GM19193 (cell line): ENCODE data around the gene SMAD7.

Source experiments
- POLR2A ChIP-seq: IDR thresholded peaks from 4 replicates; pipeline ENCODE4 v1.6.1; 2011; ENCODE audit not compliant: insufficient read depth, insufficient read length; ENCODE audit errors: extremely low read depth

The SMAD7 gene

DNA sequence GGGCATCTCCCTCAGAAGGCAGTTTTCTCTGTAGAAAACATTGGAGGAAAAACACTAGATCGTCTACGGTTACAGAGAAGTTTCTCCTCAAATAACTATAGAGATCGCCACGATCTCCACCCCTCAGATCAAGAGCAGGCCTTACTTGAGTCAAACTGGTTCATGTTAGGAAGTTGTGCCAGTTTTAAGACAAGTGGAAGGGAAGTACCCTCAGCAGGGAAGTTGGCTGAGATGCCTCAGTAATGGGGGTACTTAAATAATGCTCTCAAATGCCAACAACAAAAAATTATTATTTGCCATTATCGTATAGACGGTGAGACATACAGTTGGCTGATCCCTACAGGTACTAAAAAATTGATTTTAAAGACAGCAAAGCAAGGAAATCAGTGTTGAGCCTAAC lies 8.2 kb upstream of the SMAD7 start:
- TF ChIP-seq POLR2A, result no peak

DNA sequence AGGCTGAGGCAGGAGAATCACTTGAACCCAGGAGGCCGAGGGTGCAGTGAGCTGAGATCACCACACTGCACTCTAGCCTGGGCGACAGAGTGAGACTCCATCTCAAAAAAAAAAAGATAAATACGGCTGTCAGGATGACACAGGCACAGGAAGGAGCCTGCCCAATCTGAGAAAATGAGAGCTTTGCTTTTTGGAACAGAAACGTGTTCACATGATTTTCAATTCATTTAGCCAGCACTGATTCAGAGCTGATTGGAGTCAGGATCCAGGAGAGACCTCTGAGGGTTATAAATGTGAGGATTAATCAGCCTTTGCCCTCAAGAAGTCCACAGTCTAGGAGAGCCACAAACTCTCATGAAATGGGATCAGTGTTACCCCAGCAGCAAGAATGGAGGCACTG lies 6.9 kb upstream of the SMAD7 start:
- TF ChIP-seq POLR2A, result no peak

DNA sequence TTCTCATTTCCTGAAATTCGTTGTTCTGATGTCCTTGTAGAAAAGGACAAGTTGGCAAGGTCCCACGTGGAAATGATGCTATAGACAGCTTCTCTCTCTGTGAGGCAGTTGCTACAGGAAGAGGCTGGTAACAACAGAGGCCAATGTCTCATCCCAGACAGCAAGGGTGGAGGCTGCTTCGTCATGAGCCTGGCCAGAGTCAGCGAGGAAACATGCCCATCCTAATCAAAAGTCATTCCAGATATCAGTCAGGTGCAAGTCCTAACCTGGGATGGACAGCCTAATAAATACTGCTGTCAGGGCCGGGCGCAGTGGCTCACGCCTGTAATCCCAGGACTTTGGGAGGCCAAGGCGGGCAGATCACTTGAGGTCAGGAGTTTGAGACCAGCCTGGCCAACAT lies 6.4 kb upstream of the SMAD7 start:
- no peak for TF ChIP-seq POLR2A

DNA sequence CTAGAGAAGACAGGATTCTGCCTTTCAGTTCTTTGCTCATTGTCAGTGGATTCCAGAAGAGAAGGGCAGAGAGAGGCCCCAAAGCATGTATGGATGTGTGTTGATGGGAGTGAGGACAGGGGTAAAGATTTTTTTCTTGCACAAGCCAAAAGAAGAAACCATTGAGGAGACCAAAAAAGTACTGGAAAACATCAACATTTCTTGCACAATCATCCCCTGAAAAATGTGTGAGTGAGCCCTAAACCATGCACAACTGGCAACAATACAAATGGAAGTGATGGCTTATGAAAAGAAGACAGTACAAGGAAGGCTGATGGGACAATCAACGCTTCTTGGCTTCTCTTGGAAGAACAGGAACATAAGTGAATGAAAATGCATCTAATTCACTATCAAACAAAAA lies 5.6 kb upstream of the SMAD7 start:
- TF ChIP-seq POLR2A, result no peak

DNA sequence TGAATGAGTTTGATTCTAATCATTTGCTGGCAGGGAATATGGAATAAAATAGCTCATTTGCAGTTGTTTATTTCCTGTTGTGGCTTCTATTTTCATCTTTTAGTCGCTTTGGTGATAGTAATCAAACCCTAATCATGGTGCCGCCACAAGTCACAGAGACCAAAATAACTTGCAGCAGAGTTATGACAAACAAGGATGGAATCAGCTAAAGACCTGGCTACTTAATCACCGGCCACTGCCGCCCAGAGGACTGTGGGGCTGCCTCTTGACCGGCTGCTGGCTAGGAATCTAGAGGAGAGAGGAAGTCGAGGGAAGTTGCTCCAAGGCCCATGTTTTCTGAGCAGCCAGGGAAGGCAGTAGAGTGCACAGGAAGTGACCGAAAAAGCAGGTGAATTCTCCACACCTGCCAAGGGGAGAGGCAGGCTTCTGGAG lies 5.1 kb upstream of the SMAD7 start:
- TF ChIP-seq POLR2A, result no peak

DNA sequence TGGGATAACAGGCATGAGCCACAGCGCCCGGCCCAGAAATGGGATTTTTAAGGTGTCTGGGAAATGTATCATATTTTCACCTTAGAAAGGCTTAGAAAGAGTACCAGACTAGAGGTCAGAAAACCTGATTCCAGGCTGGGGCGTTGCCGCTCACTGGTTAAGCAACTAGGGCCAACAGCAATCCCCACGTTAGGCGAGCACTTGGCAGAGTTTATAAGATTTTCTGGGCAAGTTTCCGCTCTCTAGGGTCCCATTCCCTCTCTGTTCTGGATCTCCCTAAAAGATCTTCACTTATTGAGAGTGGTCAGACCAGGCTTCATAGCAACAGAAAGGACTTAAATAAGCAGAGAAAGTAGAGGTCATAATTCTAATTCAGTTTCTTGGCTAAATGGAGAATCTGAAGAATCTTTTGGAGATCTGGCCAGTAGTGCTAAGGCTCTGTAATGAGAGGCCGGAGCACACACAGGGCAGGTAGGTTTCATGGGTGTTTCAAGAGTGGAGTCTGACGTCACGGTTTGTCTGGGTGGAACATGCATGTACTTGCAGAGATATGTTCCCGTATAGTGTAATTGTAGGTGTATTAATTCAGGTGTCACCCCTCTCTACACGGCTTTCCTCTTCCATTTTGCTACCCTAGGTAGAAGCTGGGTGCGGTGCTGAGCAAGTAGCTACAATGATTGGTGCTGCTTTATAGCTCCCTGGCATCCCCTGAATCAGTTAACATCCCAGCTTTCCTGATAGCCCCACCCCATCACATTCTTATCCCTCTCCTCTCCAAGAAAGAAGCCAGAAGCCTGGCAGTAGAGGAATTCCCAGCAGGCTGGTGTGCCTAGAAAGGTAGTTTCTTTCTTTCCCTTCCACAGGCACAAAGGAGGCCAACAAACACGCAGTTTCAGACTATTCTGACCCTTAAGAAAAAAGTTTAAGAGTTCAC lies 4.4 kb upstream of the SMAD7 start:
- TF ChIP-seq POLR2A, result no peak

DNA sequence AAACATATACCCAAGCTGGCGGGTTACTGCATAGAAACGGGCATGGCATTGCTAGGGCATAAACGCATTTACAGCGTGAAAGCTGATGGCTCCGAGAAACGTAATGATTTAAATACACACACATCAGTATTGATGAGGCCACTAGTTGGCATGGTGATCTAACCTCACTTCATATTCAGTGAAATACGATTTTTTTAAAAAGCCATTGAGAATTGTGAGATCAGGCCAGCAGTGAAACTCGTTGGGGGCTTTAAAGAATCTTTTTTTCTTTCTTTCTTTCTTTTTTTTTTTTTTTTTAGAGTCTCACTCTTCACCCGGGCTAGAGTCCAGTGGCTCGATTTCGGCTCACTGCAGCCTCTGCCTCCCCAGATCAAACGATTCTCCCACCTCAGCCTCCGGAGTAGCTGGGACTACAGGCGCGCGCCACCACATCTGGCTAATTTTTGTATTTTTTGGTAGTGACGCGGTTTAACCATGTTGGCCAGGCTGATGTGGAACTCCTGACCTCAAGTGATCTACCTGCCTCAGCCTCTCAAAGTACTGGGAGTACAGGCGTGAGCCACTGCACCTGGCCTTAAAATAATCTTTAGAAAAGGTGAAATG lies 2.4 kb upstream of the SMAD7 start:
- TF ChIP-seq POLR2A, result no peak

DNA sequence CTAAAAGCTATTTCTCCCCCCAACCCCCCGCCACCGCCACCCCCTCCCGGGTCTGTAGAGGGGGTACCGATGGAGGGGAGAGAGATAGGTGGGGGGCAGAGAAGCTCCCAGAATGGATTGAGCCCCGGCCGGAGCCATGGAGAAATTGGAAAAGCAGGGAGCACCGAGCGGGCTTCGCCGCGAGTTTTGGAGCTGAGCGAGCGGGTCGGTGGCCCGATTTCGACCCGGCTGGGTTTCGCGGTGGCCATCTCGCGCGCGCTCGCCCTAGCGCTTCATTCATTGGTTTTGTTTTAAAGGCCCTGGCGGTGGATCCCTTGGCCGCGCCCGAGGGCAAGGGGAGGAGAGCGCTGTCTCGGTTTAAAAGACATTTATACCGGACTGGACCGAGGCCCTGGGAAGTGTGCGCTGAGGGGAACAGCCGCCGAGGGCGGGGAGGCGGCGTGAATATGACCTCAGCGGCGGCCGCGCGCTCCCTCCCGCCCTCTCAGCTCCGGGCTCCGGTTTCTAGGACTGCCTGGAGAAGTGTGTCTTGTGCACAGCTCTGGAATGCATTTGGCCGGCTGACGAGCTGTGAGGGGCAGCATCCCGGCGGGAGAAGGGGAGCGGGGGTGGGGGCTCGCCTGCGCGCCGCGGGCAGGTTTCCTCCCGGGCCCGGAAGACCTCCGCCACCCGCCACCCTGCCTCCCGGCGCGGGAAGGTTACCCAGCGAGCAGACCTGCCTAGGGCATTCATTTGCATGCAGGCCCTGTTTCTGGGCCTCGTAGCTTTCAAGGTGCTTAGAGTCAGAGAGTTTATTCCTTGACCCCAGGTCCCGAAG lies 1.7 kb upstream of the SMAD7 start:
- peak; percentile 41 for TF ChIP-seq POLR2A

DNA sequence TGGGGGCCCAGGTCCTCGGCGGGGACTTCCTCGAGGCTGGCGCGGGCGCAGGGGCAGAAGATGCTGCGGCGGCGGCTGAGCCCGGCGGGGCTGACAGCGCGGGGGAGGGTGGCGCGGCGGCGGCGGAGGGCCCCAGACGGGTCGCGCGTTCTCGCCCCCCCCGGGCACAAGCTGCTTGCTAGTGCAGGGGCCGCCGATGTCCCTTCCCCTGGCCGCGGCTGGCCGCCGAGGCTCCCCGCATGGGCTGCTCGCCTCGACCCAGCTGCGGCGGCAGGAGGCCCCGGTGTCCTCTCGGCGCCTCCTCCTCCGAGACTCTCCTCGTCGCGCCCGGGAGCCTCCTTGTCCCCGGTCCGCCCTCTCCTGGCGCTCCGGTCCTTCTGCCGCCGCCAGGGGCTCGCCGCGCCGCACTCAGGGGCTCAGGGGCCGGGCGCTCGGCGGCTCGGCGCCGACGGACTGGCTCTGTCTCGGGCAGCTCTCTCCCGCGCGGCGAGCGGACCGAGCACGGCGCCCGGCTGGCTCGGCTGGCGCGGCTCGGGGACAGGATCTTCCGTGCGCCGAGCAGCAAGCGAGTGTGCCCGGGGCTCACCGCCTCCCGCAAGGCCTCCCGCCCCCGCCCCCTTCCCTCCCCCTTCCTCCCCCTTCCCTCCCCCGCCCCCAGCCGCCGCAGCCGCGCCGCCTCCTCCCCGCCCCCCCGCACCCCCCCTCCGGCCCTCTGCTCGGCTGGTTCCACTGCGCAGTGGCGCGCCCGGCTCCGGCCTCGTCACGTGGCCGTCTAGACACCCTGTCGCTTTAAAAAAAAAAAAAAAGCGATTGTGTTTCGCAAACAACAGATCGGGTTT lies 902 bp upstream of the SMAD7 start:
- TF ChIP-seq POLR2A, result peak; percentile 77

DNA sequence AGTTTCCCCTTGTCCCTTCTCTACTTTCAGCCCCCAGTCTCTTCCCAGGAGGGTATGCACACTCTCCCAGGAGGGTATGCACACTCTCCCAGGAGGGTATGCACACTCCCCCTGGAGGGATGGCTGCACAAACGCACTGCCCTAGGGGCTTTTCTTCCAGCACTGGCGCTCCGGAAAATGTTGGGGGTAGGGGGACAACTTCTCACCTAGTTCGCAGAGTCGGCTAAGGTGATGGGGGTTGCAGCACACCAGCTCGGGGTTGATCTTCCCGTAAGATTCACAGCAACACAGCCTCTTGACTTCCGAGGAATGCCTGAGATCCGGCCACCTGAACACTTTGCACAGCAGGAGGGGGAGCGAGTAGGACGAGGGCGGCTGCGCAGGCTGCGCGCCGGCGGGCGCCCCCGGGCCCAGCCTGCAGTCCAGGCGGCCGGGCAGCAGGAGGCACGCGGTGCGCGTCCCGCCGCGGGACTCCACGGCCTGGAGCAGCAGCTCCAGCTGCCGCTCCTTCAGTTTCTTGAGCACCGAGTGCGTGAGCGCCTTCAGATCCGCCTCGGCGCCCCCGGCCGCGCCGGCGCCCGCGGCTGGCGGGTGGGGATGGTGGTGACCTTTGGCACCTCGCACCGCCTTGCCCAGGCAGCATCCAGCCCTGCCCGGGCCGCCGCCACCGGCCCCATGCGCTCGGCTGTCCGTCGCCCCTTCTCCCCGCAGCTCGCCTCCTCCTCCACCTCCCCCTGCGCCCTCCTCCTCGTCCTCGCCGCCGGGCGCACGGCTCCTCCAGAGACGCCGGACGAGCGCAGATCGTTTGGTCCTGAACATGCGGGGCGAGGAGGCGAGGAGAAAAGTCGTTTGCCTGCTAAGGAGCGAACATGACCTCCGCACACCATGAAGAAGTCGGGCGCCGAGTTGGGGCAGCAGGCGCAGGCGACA lies 894 bp downstream of the SMAD7 start:
- TF ChIP-seq POLR2A, result no peak

DNA sequence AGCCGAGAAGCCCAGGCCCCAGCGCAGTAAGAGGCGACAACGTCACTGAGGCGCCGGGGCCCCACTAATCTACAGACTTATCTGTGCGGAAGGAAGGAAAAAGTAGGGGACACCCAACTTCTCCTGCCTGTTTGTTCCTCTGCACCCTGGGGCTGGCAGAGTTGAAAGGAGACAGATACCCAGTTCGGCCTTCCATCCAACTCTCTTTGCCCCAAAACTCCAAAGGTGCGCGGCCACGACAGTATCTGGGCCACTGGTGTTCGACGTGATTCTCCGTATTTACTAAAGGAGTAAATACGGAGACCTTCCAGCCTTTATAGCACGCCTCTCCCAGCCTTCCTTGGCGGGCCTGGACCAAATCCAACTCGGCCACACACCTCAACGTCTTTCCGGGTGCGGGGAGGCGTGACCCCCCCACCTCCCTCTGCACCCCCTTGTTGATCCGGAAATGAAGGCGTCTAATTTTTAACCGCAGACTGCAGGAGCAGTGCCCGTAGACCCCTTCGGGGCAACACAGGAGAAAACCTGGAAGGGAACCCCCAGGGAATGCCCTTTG lies 1.6 kb downstream of the SMAD7 start:
- no peak for TF ChIP-seq POLR2A

DNA sequence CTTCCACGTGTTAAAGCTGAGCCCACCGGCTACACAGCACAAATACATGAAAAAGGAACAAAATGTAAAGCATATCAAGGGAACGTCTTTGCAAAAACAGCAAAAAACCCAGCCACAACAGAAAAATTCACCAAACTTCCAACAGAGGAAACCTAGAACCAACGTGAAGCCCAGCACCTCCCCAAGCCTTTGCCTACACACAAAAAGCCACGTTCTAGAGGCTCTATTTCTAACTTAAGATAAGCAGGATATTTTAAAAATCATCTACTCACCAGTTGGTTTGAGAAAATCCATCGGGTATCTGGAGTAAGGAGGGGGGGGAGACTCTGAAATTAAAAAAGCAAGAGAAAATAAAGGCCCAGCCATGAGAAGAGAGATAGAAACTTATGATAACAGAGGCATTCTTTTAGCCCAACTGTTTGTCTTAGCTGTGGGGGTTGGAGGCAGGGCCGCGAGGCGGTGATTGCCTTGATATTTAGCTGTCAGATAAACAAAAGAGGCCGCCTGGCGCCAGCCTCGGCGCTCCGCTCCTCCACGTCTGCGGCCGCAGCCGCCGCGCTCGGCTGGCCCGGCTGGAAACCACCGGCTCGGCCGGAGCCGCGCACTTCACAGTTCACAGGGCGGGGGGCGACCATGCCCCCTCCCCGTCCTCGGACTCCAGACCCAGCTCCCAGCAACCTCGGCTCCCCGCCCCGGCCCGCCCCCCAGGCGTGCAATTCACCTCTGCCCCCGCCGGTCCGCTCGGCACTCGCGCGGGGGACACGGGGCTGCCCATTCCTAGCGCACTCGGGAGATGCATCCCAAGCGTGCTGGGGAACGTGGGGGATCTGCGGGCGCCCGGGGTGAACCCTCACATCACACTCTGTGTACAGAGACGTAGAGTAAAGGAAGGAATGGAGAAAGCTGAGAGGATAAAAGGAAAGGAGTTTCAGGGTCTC lies 2.4 kb downstream of the SMAD7 start:
- TF ChIP-seq POLR2A, result no peak
